ENCODE measurements around the gene CIRBP. TPM values are rescaled to one million over a fixed set of nuclear protein-coding genes. Genes with fewer than 3 reads are reported as not detected.
A peak's percentile ranks its signal among the peaks of the same experiment; 100 is the strongest.

Gene CIRBP
- total and polyA plus RNA-seq, 2 of the 13 experiments (the other 11 are each of a cell fraction or from before 2014, with no cell fraction given), result 133 to 140 TPM

- peak; percentile 49; the same call in 1 of the 2 replicates for TF ChIP-seq AHDC1 (CRISPR knock-in tag; IDR thresholded peaks at IDR 0.05; ENCODE audit: borderline replicate concordance)
- TF ChIP-seq NFKBIZ (CRISPR knock-in tag; IDR thresholded peaks at IDR 0.05), result no peak
- TF ChIP-seq ZNF576 (CRISPR knock-in tag; IDR thresholded peaks at IDR 0.05), result no peak
- no peak for TF ChIP-seq ZNF549 (CRISPR knock-in tag; IDR thresholded peaks at IDR 0.05)
- TF ChIP-seq ZFAT (CRISPR knock-in tag; conservative IDR thresholded peaks at IDR 0.05), result no peak
- peak; percentile 99 for TF ChIP-seq PATZ1 (CRISPR knock-in tag; IDR thresholded peaks at IDR 0.05)
- 0 out of 2 replicates have a peak, but pooled peaks have one; percentile 66 for TF ChIP-seq NR1H2 (CRISPR knock-in tag; IDR thresholded peaks at IDR 0.05; ENCODE audit: borderline replicate concordance, low read depth)
- TF ChIP-seq SAFB2 (CRISPR knock-in tag; IDR thresholded peaks at IDR 0.05; ENCODE audit: borderline replicate concordance, low read depth), result no peak; the same call in 1 of the 2 replicates
- no peak for TF ChIP-seq ATM (IDR thresholded peaks at IDR 0.05; ENCODE audit: borderline replicate concordance)
- no peak for TF ChIP-seq FOXO4 (CRISPR knock-in tag; conservative IDR thresholded peaks at IDR 0.05)
- no peak for TF ChIP-seq ZNF496 (CRISPR knock-in tag; IDR thresholded peaks at IDR 0.05; ENCODE audit: insufficient replicate concordance)
- no peak for TF ChIP-seq RARG (CRISPR knock-in tag; IDR thresholded peaks at IDR 0.05; ENCODE audit: low read depth)
- TF ChIP-seq SNAPC2 (CRISPR knock-in tag; IDR thresholded peaks at IDR 0.05), result no peak
- peak; percentile 95 for TF ChIP-seq ELF3 (CRISPR knock-in tag; IDR thresholded peaks at IDR 0.05)
- TF ChIP-seq ZBTB8A (CRISPR knock-in tag; IDR thresholded peaks at IDR 0.05; ENCODE audit: borderline replicate concordance, low read depth), result no peak
- TF ChIP-seq PPARG (CRISPR knock-in tag; conservative IDR thresholded peaks at IDR 0.05), result peak; percentile 98
- no peak for TF ChIP-seq ZNF275 (CRISPR knock-in tag; IDR thresholded peaks at IDR 0.05; ENCODE audit: borderline replicate concordance)
- no peak for TF ChIP-seq TP53 (CRISPR knock-in tag; conservative IDR thresholded peaks at IDR 0.05)
- no peak; the same call in 1 of the 2 replicates for TF ChIP-seq ZNF317 (CRISPR knock-in tag; IDR thresholded peaks at IDR 0.05)
Measured at GRCh38 chr19:1244693-1245451, 24.3 kb upstream of the CIRBP start (continued).

All from HepG2 (cell line).